ENCODE measurements around the gene ZDHHC15.

GRCh38 chrX:75522565-75523431 lies at the start of gene ZDHHC15:
- TF ChIP-seq CTCF (IDR thresholded peaks at IDR 0.05), result no peak
- no peak for TF ChIP-seq EZH2 (IDR thresholded peaks at IDR 0.05)
